NCI-H82 (cell line): ENCODE results near the gene INPP4B.
"Not testable (repeated sequence)": the region's sequence is repeated elsewhere in the genome, so short reads cannot be mapped to it uniquely, and the experiment has no call there.

Experiments
- DNase-seq: peaks from one replicate; lab custom pipeline; 2025; lab: John Stamatoyannopoulos, UW

INPP4B gene

DNA sequence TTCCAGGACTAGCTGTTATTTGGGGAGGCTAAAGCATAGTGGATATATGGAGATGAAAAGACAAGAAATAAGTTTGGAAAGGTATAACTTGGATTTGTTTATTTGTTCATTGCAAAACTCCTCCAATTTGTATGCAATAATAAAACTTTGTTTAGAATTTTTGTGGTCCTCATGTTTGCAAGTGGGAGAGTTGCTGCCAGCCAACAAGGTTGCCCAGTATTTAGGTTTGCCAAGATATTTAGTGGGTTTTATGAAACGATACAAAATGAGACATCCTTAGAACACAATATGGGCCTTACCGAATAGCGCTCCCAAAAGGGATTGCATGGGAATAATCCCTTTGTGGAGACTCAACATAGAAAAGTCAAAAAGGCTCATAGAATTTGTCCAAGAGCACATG is 162.1 kb downstream of the INPP4B start:
- no peak for DNase-seq

DNA sequence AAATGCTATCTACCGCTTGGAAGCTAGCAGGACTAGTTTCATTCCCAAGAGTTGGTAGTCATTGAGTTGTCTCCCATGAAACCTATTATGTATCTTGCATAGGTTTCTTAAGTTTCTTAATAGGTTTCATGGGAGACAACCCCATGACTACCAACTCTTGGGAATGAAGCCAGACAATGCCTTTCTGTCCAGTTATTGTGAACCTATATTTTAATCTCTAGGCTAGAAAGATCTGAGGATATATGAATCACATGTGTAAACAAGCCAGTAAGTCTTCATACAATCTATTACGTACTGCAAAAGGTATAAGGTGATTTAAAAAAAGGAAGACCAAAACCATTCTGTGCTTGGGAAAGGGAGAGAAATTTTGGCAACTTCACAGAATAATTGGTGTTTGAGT is 162.6 kb downstream of the INPP4B start:
- no peak for DNase-seq

DNA sequence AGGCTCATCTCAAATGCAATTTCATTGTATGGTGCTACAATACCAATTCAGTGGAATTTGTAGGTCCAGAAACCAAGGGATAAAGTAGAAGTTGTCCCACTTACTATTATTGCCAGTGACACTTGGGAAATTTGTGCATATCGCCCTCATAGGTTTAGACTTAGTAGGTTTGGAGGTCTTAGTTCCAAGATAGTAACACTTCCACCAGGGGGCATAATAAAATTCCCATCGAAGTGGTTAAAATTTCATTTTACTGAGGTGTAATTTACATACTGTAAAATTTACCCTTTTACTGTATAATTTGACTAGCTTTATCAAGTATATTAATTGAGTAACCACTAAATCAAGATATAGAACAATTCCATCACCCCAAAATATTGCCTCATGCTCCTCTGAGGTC is 174.6 kb downstream of the INPP4B start:
- no peak for DNase-seq

GRCh38 chr4:142663828-142664227 is 182.3 kb downstream of the INPP4B start:
- no peak for DNase-seq

DNA sequence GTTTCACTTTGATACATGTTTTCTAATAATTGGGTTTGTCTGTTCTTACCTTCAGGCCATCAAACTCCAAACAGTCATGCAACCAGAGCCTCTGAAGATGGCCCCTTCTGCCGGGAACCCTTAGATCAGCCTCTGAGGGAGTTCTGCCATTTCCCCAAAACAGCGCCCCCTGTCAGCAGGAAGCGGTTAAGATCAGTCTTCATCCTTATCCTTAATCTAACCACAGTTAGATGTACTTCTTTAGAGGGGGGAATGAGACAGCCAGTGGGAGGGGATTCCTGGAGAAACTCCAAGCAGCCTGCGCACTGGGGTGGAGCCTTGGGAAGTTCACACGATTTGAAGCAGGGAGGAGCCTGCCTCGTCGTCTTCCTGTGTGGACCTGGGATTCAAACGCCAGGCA is 185.4 kb downstream of the INPP4B start:
- DNase-seq = no peak

GRCh38 chr4:142656178-142656577 is 189.9 kb downstream of the INPP4B start:
- no peak for DNase-seq

DNA sequence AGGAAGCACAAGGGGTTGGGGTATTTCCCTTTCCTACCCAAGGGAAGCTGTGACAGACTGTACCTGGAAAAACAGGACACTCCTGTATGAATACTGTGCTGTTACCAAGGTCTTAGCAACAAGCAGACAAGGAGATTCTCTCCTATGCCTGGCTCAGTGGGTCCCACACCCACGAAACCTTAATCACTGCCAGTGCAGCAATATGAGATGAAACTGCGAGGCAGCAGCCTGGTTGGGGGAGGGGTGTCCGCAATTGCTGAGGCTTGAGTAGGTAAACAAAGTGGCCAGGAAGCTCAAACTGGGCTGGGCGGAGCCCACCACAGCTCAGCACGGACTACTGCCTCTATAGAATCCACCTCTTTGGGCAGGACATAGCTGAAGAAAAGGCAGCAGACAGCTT is 197.7 kb downstream of the INPP4B start:
- DNase-seq = no peak

DNA sequence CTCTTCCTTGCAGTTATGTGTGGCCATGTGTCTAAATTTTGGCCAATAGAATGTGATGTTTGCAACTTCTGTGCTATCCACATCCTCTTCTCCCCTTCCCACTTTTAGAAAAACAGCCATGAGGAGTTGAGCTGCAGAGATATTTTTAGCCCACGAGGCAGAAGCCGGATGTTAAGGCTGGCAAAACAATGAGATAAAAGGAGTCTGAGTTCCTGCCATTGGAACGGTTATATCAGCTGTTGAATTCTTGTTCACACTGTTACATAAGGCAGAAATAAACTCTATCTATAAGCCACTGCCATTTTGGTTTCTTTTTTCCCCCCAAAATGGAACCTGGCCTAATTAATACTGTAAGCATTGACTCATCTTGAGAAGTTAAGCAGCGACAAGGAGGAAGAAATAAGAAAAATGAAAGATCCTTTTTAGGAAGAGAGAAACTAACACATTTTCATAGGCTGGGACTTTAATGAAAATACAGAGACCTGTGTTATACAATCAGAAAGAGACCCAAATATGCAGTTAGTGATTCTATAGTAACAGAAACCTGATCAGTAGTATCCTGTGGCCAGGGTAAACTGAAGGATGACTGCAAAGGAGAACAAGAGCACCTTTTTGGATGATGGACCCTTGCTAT is 200.5 kb downstream of the INPP4B start:
- DNase-seq = no peak

- DNase-seq = not testable (repeated sequence)
These were observed 201.5 kb downstream of the INPP4B start for GRCh38 chr4:142644628-142645027.

DNA sequence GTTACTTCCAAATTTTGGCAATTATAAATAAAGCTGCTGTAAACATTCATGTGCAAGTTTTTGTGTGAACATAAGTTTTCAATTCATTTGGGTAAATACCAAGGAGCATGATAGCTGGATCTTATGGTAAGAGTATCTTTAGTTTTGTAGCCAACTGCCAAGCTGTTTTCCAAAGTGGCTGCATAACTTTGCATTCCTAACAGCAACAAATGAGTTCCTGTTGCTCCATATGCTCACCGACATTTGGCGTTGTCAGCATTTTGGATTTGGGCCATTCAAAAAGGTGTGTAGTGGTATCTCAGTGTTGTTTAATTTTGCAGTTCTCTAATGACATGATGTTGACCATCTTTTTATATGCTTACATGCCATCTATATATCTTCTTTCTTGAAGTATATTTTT is 208.5 kb downstream of the INPP4B start:
- no peak for DNase-seq

- no peak for DNase-seq
These were observed 214.3 kb downstream of the INPP4B start for GRCh38 chr4:142631836-142632235.

- no peak for DNase-seq
These were observed 230.8 kb downstream of the INPP4B start for GRCh38 chr4:142615324-142615665.

DNA sequence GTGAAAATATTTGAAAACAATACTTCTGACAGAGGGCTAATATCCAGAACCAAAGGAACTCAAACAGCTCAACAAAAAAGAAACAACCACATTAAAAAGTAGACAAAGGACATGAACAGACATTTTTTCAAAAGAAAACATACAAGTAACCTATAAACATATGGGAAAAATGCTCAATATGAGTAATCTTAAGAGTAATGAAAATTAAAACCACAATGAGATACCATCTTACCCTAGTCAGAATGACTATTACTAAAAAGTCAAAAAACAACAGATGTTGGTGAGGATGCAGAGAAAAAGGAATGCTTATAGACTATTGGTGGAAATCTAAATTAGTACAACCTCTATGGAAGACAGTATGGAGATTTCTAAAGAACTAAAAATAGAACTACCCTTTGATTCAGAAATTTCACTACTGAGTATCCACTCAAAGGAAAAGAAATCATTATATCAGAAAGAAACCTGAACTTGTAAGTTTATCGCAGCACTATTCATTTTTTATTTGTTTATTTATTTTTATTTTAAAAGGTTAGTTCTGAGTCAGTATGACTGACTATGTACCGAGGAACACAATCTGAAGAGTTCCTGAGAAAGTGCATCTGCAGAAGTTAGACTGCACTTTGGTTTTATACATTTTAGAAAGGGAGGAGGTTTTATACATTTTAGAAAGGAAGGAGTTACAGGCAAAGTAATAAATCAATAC is 231.3 kb downstream of the INPP4B start:
- DNase-seq = no peak

DNA sequence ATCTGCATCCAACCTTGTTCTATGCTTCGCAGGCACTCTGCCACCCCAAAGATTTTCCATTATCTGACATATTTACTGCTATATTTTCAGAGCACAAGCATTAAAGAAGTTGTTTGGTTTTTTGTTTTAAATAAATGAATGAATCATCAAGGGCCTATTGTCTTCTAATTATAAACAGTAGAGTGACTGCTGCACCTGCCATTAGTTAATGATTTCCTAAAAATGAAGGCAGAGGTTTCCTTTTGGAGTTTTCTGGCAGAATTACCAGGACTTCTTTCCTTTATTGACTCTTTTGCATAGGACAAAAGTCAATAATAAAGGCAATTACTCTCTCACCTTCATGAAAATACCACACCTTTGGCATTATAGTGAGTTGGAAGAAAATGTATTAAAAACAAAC is 238.1 kb downstream of the INPP4B start:
- DNase-seq = no peak

GRCh38 chr4:142600952-142601351 is 245.1 kb downstream of the INPP4B start:
- no peak for DNase-seq

DNA sequence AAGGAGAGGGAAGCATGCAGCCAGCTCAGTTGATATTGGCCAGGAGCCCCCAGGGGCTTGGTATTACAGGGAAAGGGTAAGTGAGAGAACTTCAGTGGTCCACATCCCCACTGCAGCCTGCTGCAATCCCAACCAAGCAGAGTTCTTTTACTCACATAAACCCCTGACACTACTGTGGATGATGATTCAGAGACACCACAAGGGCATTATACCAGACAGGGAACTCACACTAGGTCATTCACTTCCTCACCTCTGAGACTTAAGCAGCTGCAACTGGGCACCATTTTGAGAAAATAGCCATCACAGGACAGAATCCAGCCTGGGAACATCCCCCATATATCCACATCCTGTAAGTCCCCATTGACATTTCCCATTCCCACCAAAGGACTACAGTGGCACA is 248.0 kb downstream of the INPP4B start:
- no peak for DNase-seq

- DNase-seq = peak; percentile 12
These were observed 249.5 kb downstream of the INPP4B start for GRCh38 chr4:142596595-142596994.

GRCh38 chr4:142596121-142596520 is 250.0 kb downstream of the INPP4B start:
- peak; percentile 5 for DNase-seq

DNA sequence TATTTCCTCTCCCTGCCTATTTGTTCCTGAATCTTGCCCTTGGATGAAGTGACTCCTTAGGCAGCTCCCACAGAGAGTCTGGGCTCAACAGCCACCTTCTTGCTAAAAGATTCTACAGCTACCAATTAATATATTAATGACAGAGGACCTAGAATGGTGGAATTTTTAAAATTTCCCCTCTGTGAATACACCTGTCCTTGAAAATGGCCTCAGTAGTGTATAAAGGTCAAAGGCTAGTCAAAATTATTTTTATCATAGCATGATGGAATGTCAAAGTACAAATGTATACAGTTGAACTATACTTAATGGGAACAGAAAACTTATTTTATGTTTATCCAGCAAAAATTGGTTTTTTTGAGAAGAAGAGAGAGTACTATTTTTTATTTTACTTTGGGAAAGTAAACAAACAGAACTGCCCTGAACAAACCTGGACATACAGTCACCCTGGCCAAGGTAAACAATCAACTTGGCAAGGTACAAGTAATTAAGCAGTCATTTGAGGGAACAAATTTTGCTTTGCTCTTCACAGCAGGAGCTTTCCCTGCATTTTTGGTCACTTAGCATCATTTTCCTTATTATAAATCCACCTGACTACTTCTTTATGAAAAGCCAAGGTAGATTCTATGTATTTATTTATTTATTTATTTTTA is 250.8 kb downstream of the INPP4B start:
- no peak for DNase-seq

GRCh38 chr4:142585411-142585810 is 260.7 kb downstream of the INPP4B start:
- DNase-seq = no peak

GRCh38 chr4:142583708-142584107 is 262.4 kb downstream of the INPP4B start:
- no peak for DNase-seq

DNA sequence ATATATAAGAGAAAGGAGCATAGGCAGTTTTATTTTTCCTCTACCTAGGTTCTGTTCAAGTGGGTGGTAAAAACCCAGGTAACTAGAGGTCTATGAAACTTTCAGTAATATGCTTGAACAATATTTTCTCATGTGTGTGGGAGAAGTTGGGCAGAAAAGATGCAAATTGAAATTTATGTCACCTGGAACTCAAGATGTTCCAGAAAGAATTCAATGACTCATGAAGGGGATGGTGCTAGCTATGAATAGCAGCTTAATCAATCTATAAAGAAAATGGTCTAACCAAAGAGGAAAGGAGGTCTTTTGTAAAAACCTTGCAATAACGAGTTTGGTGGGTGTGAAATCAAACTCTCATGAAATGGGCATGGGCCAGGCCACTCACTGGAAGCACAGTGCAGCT is 263.8 kb downstream of the INPP4B start:
- no peak for DNase-seq

DNA sequence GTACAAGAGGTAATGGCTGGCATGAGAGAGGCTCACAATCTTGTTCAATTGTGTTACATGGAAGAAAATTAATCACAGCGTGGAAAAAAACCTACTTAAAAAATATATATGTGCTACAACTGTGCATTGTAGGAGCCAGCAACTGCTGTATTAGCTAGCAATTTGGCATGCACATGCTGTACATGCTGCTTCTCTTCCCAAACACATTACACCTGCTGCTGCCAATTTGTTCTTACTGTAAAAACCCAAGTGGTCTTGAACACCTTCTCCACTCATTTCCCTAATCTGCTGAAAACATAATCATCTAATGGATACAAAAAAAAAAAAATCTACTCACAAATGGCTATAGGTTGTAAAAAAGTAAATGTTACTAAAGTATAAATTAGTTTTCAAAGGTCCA is 264.2 kb downstream of the INPP4B start:
- DNase-seq = no peak

- DNase-seq = no peak
These were observed 266.7 kb downstream of the INPP4B start for GRCh38 chr4:142579443-142579842.
